Mucosa of descending colon (tissue), 3 donors: ENCODE data around the gene WNK1. TPM values are rescaled to one million over a fixed set of nuclear protein-coding genes. Genes with fewer than 3 reads are reported as not detected.

Source experiments
- ATAC-seq: fragments of 200-7000 bp; cut with Tn5 transposase; one replicate; pipeline ENCODE4 v1.9.1; 2020; ENCODE audit warnings: mild to moderate bottlenecking, moderate library complexity
- DNase-seq, 3 donors: peaks; one replicate each; pipeline ENCODE4 v3.0.0-alpha.2; 2020
- H3K36me3 ChIP-seq: fragments of 200-600 bp; one replicate; pipeline ENCODE4 v1.8.0; 2021; ENCODE audit warnings: low read depth, mild to moderate bottlenecking
- H3K4me1 ChIP-seq: fragments of 200-600 bp; one replicate; pipeline ENCODE4 v1.8.0; 2021; ENCODE audit warnings: low read depth, mild to moderate bottlenecking
- H3K4me3 ChIP-seq: fragments of 200-600 bp; one replicate; pipeline ENCODE4 v1.8.0; 2021; ENCODE audit warnings: mild to moderate bottlenecking
- H3K9me3 ChIP-seq: fragments of 200-600 bp; one replicate; pipeline ENCODE4 v1.8.0; 2021; ENCODE audit warnings: mild to moderate bottlenecking
- intact Hi-C, 2 donors: fragments of 100-400 bp; cut with DNase I in 1 of 2; cut with micrococcal nuclease in 1 of 2; formaldehyde crosslinking; loops; one replicate each; pipeline versions ENCODE4 v1.11.0 to v1.11.1; 2022; cut with DNase I, micrococcal nuclease
- total RNA-seq, 3 donors: library from RNA; stranded (reverse); fragmentation: NEBNext Ultra II Directional in 2 of 3; extraction: Animal tissue kit (Norgen Biotek cat#: 25700) in 2 of 3; gene quantifications; one replicate each; pipeline versions ENCODE4 v1.2.1 to v1.2.4, GENCODE V29; 2021 to 2023
- TF ChIP-seq, protein P1 (sequence below): fragments of 200-600 bp; IDR thresholded peaks from one replicate; pipeline ENCODE4 v1.8.0; 2022; ENCODE audit warnings: antibody characterized with exemption, mild to moderate bottlenecking
- donor health status: DM: no; HTN: no; CAD: no; lungs with moderate emphysema.
- donor health status: DM: no; HTN: no; CAD: no.
- donor health status: DM: no; HTN: yes; CAD: no.

Gene WNK1
- total RNA-seq, 3 donors from 2014 or later, result 84.0 to 155 (median 85.5) TPM

DNA sequence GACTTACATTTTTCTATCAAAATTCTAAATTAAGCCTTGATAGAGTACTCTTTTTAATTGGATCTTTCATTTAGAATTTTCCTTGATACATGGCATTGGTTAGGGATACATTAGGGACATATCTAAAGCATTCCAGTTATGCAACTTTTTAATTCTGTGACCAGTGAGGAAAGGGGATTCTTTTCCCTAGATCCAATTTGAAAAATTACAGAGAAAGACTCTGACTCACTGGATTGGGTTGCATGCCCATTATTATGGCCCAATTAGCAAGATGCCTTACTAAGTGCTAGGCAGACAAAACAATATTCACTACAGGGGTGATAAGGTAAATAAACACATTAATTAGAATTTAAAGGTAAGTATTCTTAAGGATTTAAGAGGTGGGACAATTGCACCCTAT, 202.4 kb downstream of the WNK1 start:
- intact Hi-C loops, result no loop called here
- Histone ChIP-seq H3K36me3 (peaks cover under 1% of the 10 kb centered on the region), H3K9me3 (no peaks in the 10 kb centered on the region), H3K4me1 (peaks cover 10% of the 10 kb centered on the region), H3K4me3 (no peak overlapping the region)
- TF ChIP-seq, protein P1, sequence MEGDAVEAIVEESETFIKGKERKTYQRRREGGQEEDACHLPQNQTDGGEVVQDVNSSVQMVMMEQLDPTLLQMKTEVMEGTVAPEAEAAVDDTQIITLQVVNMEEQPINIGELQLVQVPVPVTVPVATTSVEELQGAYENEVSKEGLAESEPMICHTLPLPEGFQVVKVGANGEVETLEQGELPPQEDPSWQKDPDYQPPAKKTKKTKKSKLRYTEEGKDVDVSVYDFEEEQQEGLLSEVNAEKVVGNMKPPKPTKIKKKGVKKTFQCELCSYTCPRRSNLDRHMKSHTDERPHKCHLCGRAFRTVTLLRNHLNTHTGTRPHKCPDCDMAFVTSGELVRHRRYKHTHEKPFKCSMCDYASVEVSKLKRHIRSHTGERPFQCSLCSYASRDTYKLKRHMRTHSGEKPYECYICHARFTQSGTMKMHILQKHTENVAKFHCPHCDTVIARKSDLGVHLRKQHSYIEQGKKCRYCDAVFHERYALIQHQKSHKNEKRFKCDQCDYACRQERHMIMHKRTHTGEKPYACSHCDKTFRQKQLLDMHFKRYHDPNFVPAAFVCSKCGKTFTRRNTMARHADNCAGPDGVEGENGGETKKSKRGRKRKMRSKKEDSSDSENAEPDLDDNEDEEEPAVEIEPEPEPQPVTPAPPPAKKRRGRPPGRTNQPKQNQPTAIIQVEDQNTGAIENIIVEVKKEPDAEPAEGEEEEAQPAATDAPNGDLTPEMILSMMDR, result no peak
- DNase-seq (no peak), ATAC-seq (no peak)

DNA sequence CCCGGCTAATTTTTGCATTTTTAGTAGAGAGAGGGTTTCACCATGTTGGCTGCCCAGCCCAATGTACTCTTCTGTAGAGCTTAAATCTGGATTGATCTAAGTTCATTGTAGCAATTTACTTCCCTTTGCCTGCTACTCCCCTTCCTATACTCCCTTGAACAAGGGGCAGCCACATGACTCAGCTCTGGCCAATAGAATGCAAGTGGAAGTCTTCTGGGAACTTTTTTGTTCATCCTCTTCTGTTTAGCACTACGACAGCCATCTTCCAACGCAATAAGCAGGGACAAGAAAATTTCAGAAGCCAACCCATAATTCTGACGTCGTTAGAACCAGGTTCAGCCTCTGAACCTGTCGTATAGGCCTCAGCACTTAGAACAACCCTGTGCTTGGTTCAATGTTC, 203.6 kb downstream of the WNK1 start:
- Histone ChIP-seq H3K36me3 (no peaks in the 10 kb centered on the region), H3K9me3 (no peaks in the 10 kb centered on the region), H3K4me3 (no peak overlapping the region), H3K4me1 (peaks cover 5% of the 10 kb centered on the region)
- DNase-seq (no peak), ATAC-seq (no peak)
- intact Hi-C loops, result no loop called here
- TF ChIP-seq, protein P1, result no peak

DNA sequence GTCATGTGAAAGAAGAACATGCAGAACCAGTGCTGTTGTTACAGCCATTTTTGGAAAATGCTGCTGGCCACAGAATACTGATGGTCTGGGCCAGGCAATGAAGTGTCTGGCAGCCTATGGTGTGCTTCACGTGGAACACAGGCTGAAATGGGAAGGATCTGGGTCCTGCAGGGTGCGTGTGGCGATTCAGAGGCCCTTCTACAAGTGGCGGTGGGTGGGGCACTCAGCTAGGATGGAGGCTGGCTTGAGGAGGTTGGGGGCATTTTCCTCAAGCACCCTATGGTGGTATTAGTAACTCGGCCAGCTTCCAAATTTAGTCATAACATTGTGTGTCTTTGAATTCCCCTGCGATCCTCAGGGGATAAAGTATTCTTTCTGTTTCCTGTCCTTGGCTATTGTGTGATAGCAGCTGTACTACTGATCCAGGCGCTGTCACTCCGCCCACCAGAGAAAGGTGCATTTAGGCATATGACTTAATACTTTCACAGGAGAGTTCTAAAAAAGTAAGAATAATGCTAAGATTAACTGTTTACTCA, 206.3 kb downstream of the WNK1 start:
- H3K4me1 ChIP-seq, result no peaks in the 10 kb centered on the region
- no peaks in the 10 kb centered on the region for H3K36me3 ChIP-seq
- ATAC-seq (no peak), DNase-seq (no peak)
- TF ChIP-seq, protein P1, result no peak
- H3K9me3 ChIP-seq, result no peaks in the 10 kb centered on the region
- H3K4me3 ChIP-seq, result no peak overlapping the region
- intact Hi-C loops, result no loop called here

Other genes with a start within 250 kb of the WNK1 start
- 1 to 10 TPM; 3.6 to 5.2 (median 3.8) TPM for gene NINJ2, start 89.1 kb upstream of the WNK1 start, total RNA-seq
- 10 to 100 TPM; 16.3 to 32.0 (median 28.9) TPM for gene RAD52, start 197.1 kb downstream of the WNK1 start, total RNA-seq
- gene ERC1, start 238.6 kb downstream of the WNK1 start, total RNA-seq, result 10 to 100 TPM; 42.6 to 76.3 (median 49.6) TPM